Sigmoid colon (tissue), 7 donors: ENCODE data around the gene ASF1A. TPM values are rescaled to one million over a fixed set of nuclear protein-coding genes. Genes with fewer than 3 reads are reported as not detected.
A peak's percentile ranks its signal among the peaks of the same experiment; 100 is the strongest.

Experiments used
- DNase-seq: peaks from one replicate; pipeline ENCODE4 v3.0.0-alpha.2; 2019
- H3K27ac ChIP-seq, 4 donors: fragments of 200-600 bp; sonication (generic); one replicate each; pipeline ENCODE4 v1.5.1; 2016 to 2019; ENCODE audit warnings: mild to moderate bottlenecking in 1 of 4
- H3K27me3 ChIP-seq, 3 donors: fragments of 200-600 bp; sonication (generic); one replicate each; pipeline ENCODE4 v1.5.1; 2019; ENCODE audit warnings: mild to moderate bottlenecking in 1 of 3
- H3K36me3 ChIP-seq, 4 donors: fragments of 200-600 bp; sonication (generic); one replicate each; pipeline ENCODE4 v1.5.1; 2016 to 2019
- H3K4me1 ChIP-seq, 4 donors: fragments of 200-600 bp; sonication (generic); one replicate each; pipeline ENCODE4 v1.5.1; 2017 to 2019
- H3K4me3 ChIP-seq, 4 donors: fragments of 200-600 bp; sonication (generic); one replicate each; pipeline ENCODE4 v1.5.1; 2017 to 2019; ENCODE audit warnings: mild to moderate bottlenecking in 2 of 4, moderate library complexity in 1 of 4
- H3K9me3 ChIP-seq, 4 donors: fragments of 200-600 bp in 3 of 4; sonication (generic) in 3 of 4; one replicate each; pipeline versions ENCODE4 v1.5.1 to v1.6.1; 2013 to 2019
- CTCF ChIP-seq, 4 experiments: fragments of 450-650 bp in 3 of 4; fragments of 200-600 bp in 1 of 4; IDR thresholded peaks; one replicate each; pipeline ENCODE4 v1.5.1; 2016 to 2019; ENCODE audit warnings: antibody characterized with exemption in 4 of 4, mild to moderate bottlenecking in 3 of 4, moderate library complexity in 2 of 4
- EP300 ChIP-seq, 4 donors: sonication (generic); formaldehyde crosslinking; IDR thresholded peaks; one replicate each; pipeline ENCODE4 v1.6.1; 2017; ENCODE audit warnings: antibody characterized with exemption in 4 of 4
- POLR2A ChIP-seq, 2 donors: fragments of 450-650 bp; IDR thresholded peaks; one replicate each; pipeline ENCODE4 v1.6.1; 2016; ENCODE audit warnings: antibody characterized with exemption in 2 of 2, mild to moderate bottlenecking in 2 of 2, moderate library complexity in 2 of 2
- POLR2AphosphoS5 ChIP-seq, 4 donors: sonication (generic); formaldehyde crosslinking; IDR thresholded peaks; one replicate each; pipeline ENCODE4 v1.6.1; 2017; ENCODE audit warnings: antibody characterized with exemption in 4 of 4
- WGBS, 2 donors: extraction: QIAGEN DNeasy Blood & Tissue Kit; methylation state at CpG; one replicate each; pipeline ENCODE4 v1.1.7; 2013; 5-methylcytosine and 5-hydroxymethylcytosine counted together
- intact Hi-C: fragments of 100-400 bp; cut with DNase I; formaldehyde crosslinking; loops from one replicate; pipeline ENCODE4 v1.15.1; 2023
- polyA plus RNA-seq, 3 donors: library from polyadenylated mRNA; stranded (reverse); fragments of 200-250 nt; gene quantifications; one replicate each; pipeline ENCODE4 v1.2.3, GENCODE V29; 2013
- total RNA-seq, 4 donors: library from RNA; depleted of rRNA; stranded (reverse); fragments of >200 nt; gene quantifications; one replicate each; pipeline ENCODE4 v1.1.0, GENCODE V29; 2016
- donor health status: healthy with polysubstance abuse.
- donor health status: Bipolar disorder and iron deficiency.
- donor health status: healthy.

Gene ASF1A
- total and polyA plus RNA-seq, 7 donors: 10.2 to 17.1 (median 11.6) TPM

DNA sequence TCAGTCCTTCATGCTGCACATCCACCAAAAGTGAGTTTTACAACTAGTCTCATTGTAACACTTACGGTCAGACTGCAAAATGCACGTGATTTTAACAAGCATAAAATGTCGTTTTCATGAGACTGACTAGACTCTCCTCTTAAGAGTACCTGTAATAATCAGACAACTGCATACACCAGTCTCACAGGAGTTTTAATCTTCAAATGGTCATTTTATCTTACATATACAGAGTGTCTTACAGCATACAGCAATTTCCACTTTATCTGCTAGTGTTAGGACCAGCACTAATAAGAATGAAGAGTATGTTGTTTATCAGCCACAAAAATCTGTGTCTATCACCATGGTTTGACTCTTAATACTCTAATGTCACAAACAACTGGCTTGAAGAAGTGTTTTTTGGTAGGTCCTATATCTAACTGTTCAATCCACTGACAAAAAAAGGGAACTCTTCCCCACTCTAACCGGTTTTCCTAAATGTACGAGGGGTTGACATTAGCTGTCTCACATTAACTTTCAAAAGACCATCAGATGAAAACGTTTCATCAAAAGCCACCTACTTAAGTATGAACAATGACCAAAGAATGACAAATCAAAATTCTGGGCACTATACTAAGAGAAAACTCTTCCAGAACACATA lies 1.5 kb upstream of the ASF1A start:
- no peak for TF ChIP-seq POLR2A (IDR thresholded peaks at IDR 0.05)
- TF ChIP-seq CTCF (IDR thresholded peaks at IDR 0.05): no peak
- no peak for TF ChIP-seq EP300 (IDR thresholded peaks at IDR 0.05)
- no peak for TF ChIP-seq POLR2AphosphoS5 (IDR thresholded peaks at IDR 0.05)
- Histone ChIP-seq H3K36me3 (no peaks in the 10 kb centered on the region), H3K27me3 (no peaks in the 10 kb centered on the region), H3K4me1 (peaks cover 0 to 38% (median 17%) of the 10 kb centered on the region in 4 donors), H3K9me3 (no peaks in the 10 kb centered on the region), H3K27ac (peak overlapping the region; percentile 93 to 98 (median 96)), H3K4me3 (peak overlapping the region; percentile 54 to 96 (median 70))
- intact Hi-C loops: loop anchor here (5.0 to 10.0 kb wide), 3 partner anchors 240 to 1218 kb away; partner anchors contain the start of genes CEP85L, MAN1A1 and NUS1
- 6 to 17% methylated on average over 6 of the region's 6 CpGs for WGBS, 2 donors
- no peak for DNase-seq

- no peaks in the 10 kb centered on the region for H3K9me3 ChIP-seq
- no peaks in the 10 kb centered on the region for H3K36me3 ChIP-seq
- TF ChIP-seq POLR2AphosphoS5 (IDR thresholded peaks at IDR 0.05) (peak in 1 of 4 donors; percentile 17), CTCF (IDR thresholded peaks at IDR 0.05) (no peak), POLR2A (IDR thresholded peaks at IDR 0.05) (no peak), EP300 (IDR thresholded peaks at IDR 0.05) (no peak)
- peak overlapping the region; percentile 93 to 98 (median 96) for H3K27ac ChIP-seq
- H3K27me3 ChIP-seq: no peaks in the 10 kb centered on the region
- peak overlapping the region; percentile 54 to 96 (median 70) for H3K4me3 ChIP-seq
- H3K4me1 ChIP-seq: peaks cover 0 to 38% (median 17%) of the 10 kb centered on the region in 4 donors
- no peak for DNase-seq
- intact Hi-C loops: loop anchor here (5.0 to 10.0 kb wide), 3 partner anchors 241 to 1218 kb away; partner anchors contain the start of genes CEP85L, MAN1A1 and NUS1
- 0% methylated on average over 18 of the region's 18 CpGs for WGBS, 2 donors
These were observed 717 bp upstream of the ASF1A start for GRCh38 chr6:118893064-118893806.

GRCh38 chr6:118894425-118895260 lies 691 bp downstream of the ASF1A start:
- WGBS, 2 donors: 0 to 1% methylated on average over 102 of the region's 102 CpGs
- Histone ChIP-seq H3K36me3 (no peaks in the 10 kb centered on the region), H3K4me1 (peaks cover 0 to 43% (median 17%) of the 10 kb centered on the region in 4 donors), H3K27me3 (no peaks in the 10 kb centered on the region), H3K9me3 (no peaks in the 10 kb centered on the region), H3K4me3 (peak overlapping the region; percentile 68 to 96 (median 82)), H3K27ac (peak overlapping the region; percentile 93 to 98 (median 96))
- TF ChIP-seq EP300 (IDR thresholded peaks at IDR 0.05): no peak
- peak; percentile 47 to 81 (median 66) for TF ChIP-seq POLR2AphosphoS5 (IDR thresholded peaks at IDR 0.05)
- TF ChIP-seq CTCF (IDR thresholded peaks at IDR 0.05): no peak
- peak; percentile 79 for DNase-seq
- intact Hi-C loops: loop anchor here (1.0 to 10.0 kb wide), 5 partner anchors 41 to 1220 kb away; partner anchors contain the start of genes CEP85L, FAM184A, MAN1A1 and MCM9

- WGBS, 2 donors: 0 to 1% methylated on average over 11 of the region's 11 CpGs
- Histone ChIP-seq H3K9me3 (no peaks in the 10 kb centered on the region), H3K27ac (peak overlapping the region; percentile 93 to 98 (median 96)), H3K4me3 (peak overlapping the region; percentile 68 to 96 (median 82)), H3K27me3 (no peaks in the 10 kb centered on the region), H3K36me3 (no peaks in the 10 kb centered on the region), H3K4me1 (peaks cover 0 to 47% (median 17%) of the 10 kb centered on the region in 4 donors)
- DNase-seq: no peak
- TF ChIP-seq POLR2A (IDR thresholded peaks at IDR 0.05) (no peak), CTCF (IDR thresholded peaks at IDR 0.05) (no peak), POLR2AphosphoS5 (IDR thresholded peaks at IDR 0.05) (no peak)
- intact Hi-C loops: loop anchor here (1.0 to 10.0 kb wide), 3 partner anchors 40 to 1220 kb away; partner anchors contain the start of genes FAM184A, MCM9 and NUS1
These were observed 1.3 kb downstream of the ASF1A start for GRCh38 chr6:118895261-118895560.
